ENCODE measurements around the gene COBLL1.
"Not testable (repeated sequence)": the region's sequence is repeated elsewhere in the genome, so short reads cannot be mapped to it uniquely, and the experiment has no call there.

COBLL1 gene

GRCh38 chr2:164877169-164877568, 35.5 kb upstream of the COBLL1 start:
- no peak for TF ChIP-seq FOXP2 (optimal IDR thresholded peaks at IDR 0.05; ENCODE audit: control extremely low read depth, extremely low read length, insufficient read depth)
- no peak for TF ChIP-seq POLR2AphosphoS5 (IDR thresholded peaks at IDR 0.05; ENCODE audit: borderline replicate concordance, low read depth, low read length)
- no peak for TF ChIP-seq EZH2 (IDR thresholded peaks at IDR 0.05)
- Histone ChIP-seq H3K4me3 (no peak overlapping the region), H3K9ac (ENCODE audit: insufficient read length) (no peak overlapping the region), H3K36me3 (ENCODE audit: insufficient read depth, low read length) (no peaks in the 10 kb centered on the region), H3K9me3 (ENCODE audit: low read depth, low read length) (no peaks in the 10 kb centered on the region), H3K27ac (no peak overlapping the region)
- no peak for DNase-seq (ENCODE audit: low read depth, low spot score)

GRCh38 chr2:164875334-164876205, 33.9 kb upstream of the COBLL1 start:
- no peak overlapping the region for H3K27ac ChIP-seq
- H3K4me3 ChIP-seq, result no peak overlapping the region
- no peaks in the 10 kb centered on the region for H3K9me3 ChIP-seq (ENCODE audit: low read depth, low read length)
- DNase-seq (ENCODE audit: low read depth, low spot score), result no peak
- no peaks in the 10 kb centered on the region for H3K36me3 ChIP-seq (ENCODE audit: insufficient read depth, low read length)
- TF ChIP-seq EZH2 (IDR thresholded peaks at IDR 0.05) (no peak), POLR2AphosphoS5 (IDR thresholded peaks at IDR 0.05; ENCODE audit: borderline replicate concordance, low read depth, low read length) (no peak), FOXP2 (optimal IDR thresholded peaks at IDR 0.05; ENCODE audit: control extremely low read depth, extremely low read length, insufficient read depth) (no peak)
- H3K9ac ChIP-seq (ENCODE audit: insufficient read length), result no peak overlapping the region

GRCh38 chr2:164873210-164873908, 31.7 kb upstream of the COBLL1 start:
- no peak for DNase-seq (ENCODE audit: low read depth, low spot score)
- no peak for TF ChIP-seq EZH2 (IDR thresholded peaks at IDR 0.05)
- no peak for TF ChIP-seq POLR2AphosphoS5 (IDR thresholded peaks at IDR 0.05; ENCODE audit: borderline replicate concordance, low read depth, low read length)
- TF ChIP-seq FOXP2 (optimal IDR thresholded peaks at IDR 0.05; ENCODE audit: control extremely low read depth, extremely low read length, insufficient read depth), result no peak
- Histone ChIP-seq H3K9me3 (ENCODE audit: low read depth, low read length) (no peaks in the 10 kb centered on the region), H3K36me3 (ENCODE audit: insufficient read depth, low read length) (no peaks in the 10 kb centered on the region), H3K4me3 (no peak overlapping the region), H3K9ac (ENCODE audit: insufficient read length) (no peak overlapping the region), H3K27ac (no peak overlapping the region)

GRCh38 chr2:164871404-164871803, 29.8 kb upstream of the COBLL1 start:
- TF ChIP-seq FOXP2 (optimal IDR thresholded peaks at IDR 0.05; ENCODE audit: control extremely low read depth, extremely low read length, insufficient read depth), result no peak
- TF ChIP-seq EZH2 (IDR thresholded peaks at IDR 0.05), result no peak
- no peak for TF ChIP-seq POLR2AphosphoS5 (IDR thresholded peaks at IDR 0.05; ENCODE audit: borderline replicate concordance, low read depth, low read length)
- Histone ChIP-seq H3K4me3 (no peak overlapping the region), H3K9me3 (ENCODE audit: low read depth, low read length) (no peaks in the 10 kb centered on the region), H3K36me3 (ENCODE audit: insufficient read depth, low read length) (no peaks in the 10 kb centered on the region), H3K9ac (ENCODE audit: insufficient read length) (no peak overlapping the region), H3K27ac (no peak overlapping the region)
- no peak for DNase-seq (ENCODE audit: low read depth, low spot score)

- TF ChIP-seq FOXP2 (optimal IDR thresholded peaks at IDR 0.05; ENCODE audit: control extremely low read depth, extremely low read length, insufficient read depth) (no peak), POLR2AphosphoS5 (IDR thresholded peaks at IDR 0.05; ENCODE audit: borderline replicate concordance, low read depth, low read length) (no peak), EZH2 (IDR thresholded peaks at IDR 0.05) (no peak)
- no peaks in the 10 kb centered on the region for H3K9me3 ChIP-seq (ENCODE audit: low read depth, low read length)
- H3K27ac ChIP-seq, result no peak overlapping the region
- no peak overlapping the region for H3K4me3 ChIP-seq
- DNase-seq (ENCODE audit: low read depth, low spot score), result no peak
- H3K36me3 ChIP-seq (ENCODE audit: insufficient read depth, low read length), result no peaks in the 10 kb centered on the region
- H3K9ac ChIP-seq (ENCODE audit: insufficient read length), result no peak overlapping the region
Observed at GRCh38 chr2:164869420-164869772, 27.8 kb upstream of the COBLL1 start.

- Histone ChIP-seq H3K9me3 (ENCODE audit: low read depth, low read length) (no peaks in the 10 kb centered on the region), H3K27ac (no peak overlapping the region), H3K9ac (ENCODE audit: insufficient read length) (no peak overlapping the region), H3K36me3 (ENCODE audit: insufficient read depth, low read length) (no peaks in the 10 kb centered on the region), H3K4me3 (no peak overlapping the region)
- no peak for TF ChIP-seq EZH2 (IDR thresholded peaks at IDR 0.05)
- no peak for TF ChIP-seq POLR2AphosphoS5 (IDR thresholded peaks at IDR 0.05; ENCODE audit: borderline replicate concordance, low read depth, low read length)
- no peak for TF ChIP-seq FOXP2 (optimal IDR thresholded peaks at IDR 0.05; ENCODE audit: control extremely low read depth, extremely low read length, insufficient read depth)
- DNase-seq (ENCODE audit: low read depth, low spot score), result no peak
Observed at GRCh38 chr2:164868563-164869419, 27.2 kb upstream of the COBLL1 start.

GRCh38 chr2:164867779-164868397, 26.3 kb upstream of the COBLL1 start:
- TF ChIP-seq FOXP2 (optimal IDR thresholded peaks at IDR 0.05; ENCODE audit: control extremely low read depth, extremely low read length, insufficient read depth) (no peak), EZH2 (IDR thresholded peaks at IDR 0.05) (no peak), POLR2AphosphoS5 (IDR thresholded peaks at IDR 0.05; ENCODE audit: borderline replicate concordance, low read depth, low read length) (no peak)
- Histone ChIP-seq H3K4me3 (no peak overlapping the region), H3K9ac (ENCODE audit: insufficient read length) (no peak overlapping the region), H3K9me3 (ENCODE audit: low read depth, low read length) (no peaks in the 10 kb centered on the region), H3K27ac (no peak overlapping the region), H3K36me3 (ENCODE audit: insufficient read depth, low read length) (no peaks in the 10 kb centered on the region)
- no peak for DNase-seq (ENCODE audit: low read depth, low spot score)

- H3K9me3 ChIP-seq (ENCODE audit: low read depth, low read length); H3K9ac ChIP-seq (ENCODE audit: insufficient read length); H3K36me3 ChIP-seq (ENCODE audit: insufficient read depth, low read length); H3K27ac ChIP-seq; DNase-seq (ENCODE audit: low read depth, low spot score); H3K4me3 ChIP-seq: not testable (repeated sequence)
Observed at GRCh38 chr2:164866381-164866780, 24.8 kb upstream of the COBLL1 start.
